Activated CD4-positive, CD25-positive, alpha-beta regulatory T cell treated with anti-CD3 and anti-CD28 coated beads, Interleukin-2, amount 50 U/mL, for 72 hours (primary cell): Measurements from ENCODE around the gene CD300A.
A peak's percentile ranks its signal among the peaks of the same experiment; 100 is the strongest.

Experiments
- DNase-seq: peaks from one replicate; pipeline ENCODE4 v3.0.0; 2021

The CD300A gene

DNA sequence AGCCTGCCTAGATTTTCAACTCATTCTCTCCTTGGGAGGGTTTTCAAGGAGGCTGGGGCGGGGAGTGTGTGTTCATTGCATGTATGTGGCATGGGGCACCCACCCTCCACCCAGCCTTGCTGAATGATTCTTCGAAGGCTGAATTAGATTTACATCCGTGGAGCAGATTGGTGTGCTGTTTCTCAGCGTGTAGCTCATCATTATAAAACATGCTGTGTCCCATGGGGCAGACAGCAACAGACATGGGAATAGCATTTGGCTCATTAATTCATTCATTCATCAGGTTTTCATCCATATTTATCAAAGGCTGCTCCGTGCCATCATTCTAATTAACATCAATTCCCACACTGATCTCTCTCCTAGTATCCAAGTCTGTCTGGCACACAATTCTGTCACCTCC is 10.6 kb upstream of the CD300A start:
- DNase-seq, result no peak

DNA sequence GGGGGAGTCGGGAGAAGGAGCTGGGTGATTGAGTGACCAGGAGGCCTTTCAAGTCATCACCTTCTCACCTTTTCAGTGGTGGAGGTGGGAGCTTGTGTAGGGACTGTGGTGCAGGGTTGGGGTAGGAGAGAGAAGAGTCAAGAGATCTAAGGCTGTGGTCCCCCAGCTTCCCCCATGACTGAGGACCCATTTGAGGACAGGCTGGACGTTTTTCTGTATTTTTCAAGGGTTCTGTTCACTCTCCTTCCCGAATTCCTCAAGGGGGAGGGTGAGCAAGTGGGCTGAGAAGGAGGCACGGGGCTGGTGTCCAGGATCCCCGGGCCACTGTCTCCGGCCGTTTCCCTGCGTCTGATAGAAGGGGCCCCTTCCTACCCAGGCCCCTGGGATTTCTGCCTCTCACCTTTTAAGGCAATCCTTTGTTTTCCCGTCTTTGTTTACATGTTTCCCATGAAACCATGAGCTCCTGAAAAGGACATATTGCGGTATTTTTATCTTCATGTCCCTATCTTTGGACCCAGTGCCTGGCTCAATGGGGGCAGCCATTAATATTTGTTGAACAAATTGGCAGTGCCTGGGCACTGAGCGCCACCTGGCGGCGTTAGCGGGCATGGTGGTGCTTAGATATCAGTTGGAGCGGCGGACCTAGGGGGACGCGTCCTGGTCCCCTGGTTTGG is 9.2 kb upstream of the CD300A start:
- peak; percentile 74 for DNase-seq

- no peak for DNase-seq
Observed at GRCh38 chr17:74457820-74458166, 8.6 kb upstream of the CD300A start.

DNA sequence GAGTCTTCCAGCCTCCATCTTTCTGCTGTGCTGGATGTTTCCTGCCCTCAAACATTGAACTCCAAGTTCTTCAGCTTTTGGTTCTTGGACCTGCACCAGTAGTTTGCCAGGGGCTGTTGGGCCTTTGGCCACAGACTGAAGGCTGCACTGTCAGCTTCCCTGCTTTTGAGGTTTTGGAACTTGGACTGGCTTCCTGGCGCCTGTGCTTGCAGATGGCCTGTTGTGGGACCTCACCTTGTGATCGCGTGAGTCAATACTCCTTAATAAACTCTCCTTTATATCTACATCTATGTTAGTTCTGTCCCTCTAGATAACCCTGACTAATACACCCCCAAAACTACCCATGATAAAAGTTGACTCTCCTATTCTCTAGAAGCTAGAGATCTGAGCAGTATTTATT is 7.6 kb upstream of the CD300A start:
- DNase-seq, result no peak

GRCh38 chr17:74459622-74460021 is 6.8 kb upstream of the CD300A start:
- DNase-seq, result no peak

DNA sequence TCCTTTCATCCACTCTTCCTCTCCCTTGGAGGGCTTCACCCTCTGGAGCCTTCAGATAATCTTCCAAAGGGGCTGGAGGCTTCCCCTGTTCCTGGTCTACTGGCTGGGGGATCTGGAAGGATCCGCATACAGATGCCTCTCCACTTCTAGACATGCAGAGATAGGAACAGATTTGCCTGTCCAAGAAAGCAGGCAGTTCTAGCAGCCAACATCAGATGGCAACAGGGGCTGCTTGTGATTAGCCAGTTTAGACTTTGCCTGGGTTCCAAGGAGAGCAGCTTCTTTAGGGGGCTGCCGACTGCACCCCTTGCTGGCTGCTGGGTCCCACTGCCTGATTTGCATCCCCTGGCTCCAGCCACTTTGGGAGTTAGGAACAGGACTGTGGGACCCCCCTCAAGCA is 6.2 kb upstream of the CD300A start:
- no peak for DNase-seq

- DNase-seq, result no peak
Observed at GRCh38 chr17:74460996-74461395, 5.4 kb upstream of the CD300A start.

GRCh38 chr17:74461611-74462010 is 4.8 kb upstream of the CD300A start:
- DNase-seq, result no peak

DNA sequence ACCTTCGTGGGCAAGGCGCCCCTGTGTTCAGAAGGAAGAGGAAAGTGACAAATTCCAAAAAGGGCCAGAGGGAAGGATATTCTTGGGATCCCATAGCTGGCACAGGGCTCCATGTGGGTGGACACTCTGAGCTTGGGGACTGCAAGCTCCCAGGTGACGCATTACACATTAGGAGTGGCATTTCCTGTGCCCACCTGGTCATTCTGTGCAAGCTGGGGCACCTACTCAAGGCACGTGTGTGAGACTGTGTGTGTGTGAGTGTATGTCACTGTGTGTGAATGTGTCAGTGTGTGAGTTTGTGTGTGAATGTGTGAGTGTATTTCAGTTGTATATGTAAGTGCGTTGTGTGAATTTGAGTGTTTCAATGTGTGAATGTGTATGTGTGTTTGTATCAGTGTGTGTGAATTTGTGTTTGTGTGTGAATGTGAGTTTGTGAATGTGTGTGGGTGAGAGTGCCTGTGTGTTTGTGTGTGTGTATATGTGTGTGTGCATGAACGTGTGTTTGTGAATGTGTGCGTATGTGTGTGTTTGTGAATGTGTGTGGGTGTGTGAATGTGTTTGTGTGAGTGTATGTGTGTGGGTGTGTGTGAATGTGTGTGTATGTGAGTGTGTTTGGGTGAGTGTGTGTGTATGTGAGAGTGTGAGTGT is 1.6 kb upstream of the CD300A start:
- no peak for DNase-seq

DNA sequence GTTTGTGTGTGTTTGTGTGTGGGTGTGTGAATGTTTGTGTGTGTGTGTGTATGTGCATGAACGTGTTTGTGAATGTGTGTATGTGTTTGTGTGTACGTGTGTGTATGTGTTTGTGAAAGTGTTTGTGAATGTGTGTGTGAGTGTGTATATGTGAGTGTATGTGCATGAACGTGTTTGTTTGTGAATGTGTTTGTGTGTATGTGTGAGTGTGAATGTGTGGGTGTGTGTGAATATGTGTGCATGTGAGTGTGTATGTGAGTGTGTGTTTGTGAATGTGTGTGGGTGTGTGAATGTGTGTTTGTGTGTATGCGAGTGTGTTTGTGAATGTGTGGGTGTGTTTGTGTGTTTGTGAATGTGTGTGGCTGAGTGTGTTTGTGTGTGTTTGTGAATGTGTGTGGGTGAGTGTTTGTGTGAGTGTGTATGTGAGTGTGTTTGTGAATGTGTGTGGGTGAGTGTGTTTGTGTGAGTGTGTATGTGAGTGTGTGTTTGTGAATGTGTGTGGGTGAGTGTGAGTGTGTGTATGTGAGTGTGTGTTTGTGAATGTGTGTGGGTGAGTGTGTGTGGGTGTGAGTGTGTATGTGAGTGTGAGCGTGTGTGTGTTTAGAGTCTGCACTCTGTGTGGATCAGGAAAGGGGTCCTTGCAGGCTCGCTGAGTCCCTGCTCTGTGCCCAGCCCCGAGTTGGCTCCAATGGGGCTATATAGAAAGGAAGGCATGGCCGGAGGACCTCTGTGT is 890 bp upstream of the CD300A start:
- no peak for DNase-seq

- no peak for DNase-seq
Observed at GRCh38 chr17:74466828-74467184, 372 bp downstream of the CD300A start.

GRCh38 chr17:74467221-74467951 is 952 bp downstream of the CD300A start:
- no peak for DNase-seq

GRCh38 chr17:74471341-74471740 is 4.9 kb downstream of the CD300A start:
- DNase-seq, result no peak

GRCh38 chr17:74472890-74473289 is 6.5 kb downstream of the CD300A start:
- DNase-seq, result no peak

DNA sequence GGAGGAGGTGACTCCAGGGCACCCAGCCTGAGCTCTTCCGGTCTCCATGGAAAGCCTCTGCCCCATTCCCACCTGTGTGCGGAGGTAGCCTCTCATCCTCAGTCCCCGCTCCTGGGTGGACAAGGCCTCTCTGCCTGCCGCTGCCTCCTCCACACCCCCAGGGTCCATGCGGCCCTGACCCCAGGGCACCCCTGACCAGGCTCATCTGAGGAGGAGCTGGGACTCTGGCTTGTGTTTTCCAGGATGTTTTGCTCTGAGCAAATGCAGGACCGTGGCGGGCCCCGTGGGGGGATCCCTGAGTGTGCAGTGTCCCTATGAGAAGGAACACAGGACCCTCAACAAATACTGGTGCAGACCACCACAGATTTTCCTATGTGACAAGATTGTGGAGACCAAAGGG is 6.9 kb downstream of the CD300A start:
- no peak for DNase-seq

DNA sequence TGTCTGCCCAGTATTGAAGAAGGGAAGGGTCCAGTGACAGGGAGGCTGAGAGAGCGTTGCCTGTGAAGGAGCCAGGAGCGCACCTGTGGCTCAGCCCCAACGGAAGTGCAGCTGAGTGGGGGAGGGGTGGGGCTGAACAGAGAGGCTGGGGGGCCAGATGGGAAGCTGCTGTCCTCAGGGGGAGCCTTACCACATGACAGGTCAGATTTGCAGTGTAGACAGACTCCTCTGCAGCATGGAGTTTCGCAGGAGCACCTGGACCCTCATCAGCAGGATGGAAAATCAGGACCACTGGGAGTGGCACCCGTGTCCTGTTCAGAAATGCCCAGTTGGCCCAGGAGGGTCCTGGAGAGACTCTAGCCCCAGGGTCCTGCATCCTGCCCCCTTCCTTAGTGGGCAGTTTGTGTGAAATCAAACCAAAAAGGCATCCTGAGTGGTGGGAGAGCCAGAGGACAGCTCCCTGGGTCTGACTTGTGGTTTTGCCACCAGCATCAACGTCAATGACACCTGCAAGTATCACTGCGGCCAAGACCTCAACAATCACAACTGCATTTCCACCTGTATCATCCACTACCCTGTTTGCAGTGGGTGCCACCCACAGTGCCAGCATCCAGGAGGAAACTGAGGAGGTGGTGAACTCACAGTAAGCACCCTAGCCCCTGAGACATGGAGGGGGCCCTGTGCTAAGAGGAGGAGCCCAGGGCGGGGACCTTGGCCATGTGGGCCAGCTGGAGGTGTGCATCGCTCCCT is 7.8 kb downstream of the CD300A start:
- DNase-seq, result no peak

GRCh38 chr17:74475189-74475588 is 8.8 kb downstream of the CD300A start:
- DNase-seq, result no peak

DNA sequence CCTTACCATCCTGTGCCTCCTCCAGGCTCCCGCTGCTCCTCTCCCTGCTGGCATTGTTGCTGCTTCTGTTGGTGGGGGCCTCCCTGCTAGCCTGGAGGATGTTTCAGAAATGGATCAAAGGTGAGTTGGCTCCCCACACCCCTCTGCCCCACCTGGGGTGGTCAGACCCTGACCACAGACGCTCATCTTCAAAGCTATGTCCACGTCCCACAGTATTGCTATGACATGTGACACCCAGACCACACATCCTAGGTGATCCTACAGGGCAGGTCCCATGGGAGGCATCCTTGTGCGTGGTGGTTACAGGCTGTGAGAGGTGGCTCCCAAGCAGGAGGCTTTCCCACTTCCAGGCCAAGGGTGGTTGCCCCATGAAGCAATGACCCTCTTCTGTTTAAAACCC is 11.0 kb downstream of the CD300A start:
- no peak for DNase-seq

DNA sequence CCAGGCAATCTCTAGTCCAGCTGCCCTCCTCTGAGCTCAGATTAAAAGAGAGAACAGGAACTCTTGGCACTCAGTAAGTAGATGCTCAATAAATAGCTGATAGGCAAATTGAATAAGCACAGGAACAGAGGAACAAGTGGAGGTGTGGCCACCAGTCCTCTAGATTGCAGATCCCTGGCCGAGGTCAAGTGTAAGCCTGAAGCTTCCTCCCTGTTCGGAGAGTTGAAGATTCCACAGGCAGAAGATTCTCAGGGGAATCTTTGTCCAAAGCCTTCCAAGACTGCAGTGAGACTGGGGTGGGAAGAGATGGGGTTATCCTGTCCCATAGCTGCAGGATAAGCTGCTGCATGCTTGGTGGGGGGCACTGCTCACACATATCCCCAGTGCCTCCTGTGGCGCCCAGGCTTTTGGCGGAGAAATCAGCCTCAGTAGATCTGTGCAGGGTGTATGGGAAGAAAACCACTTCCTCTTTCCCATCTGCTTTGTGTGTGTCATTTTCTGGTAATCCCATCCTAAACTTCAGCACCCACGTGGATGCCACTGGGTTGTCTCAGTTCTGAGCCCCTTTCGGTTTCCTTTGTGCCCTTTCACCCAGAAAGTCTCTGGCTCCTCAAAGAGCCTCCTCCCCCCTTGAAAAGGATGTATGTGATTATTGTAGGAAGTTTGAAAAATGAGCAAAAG is 12.1 kb downstream of the CD300A start:
- DNase-seq, result no peak

- DNase-seq, result no peak
Observed at GRCh38 chr17:74480290-74480689, 13.9 kb downstream of the CD300A start.

DNA sequence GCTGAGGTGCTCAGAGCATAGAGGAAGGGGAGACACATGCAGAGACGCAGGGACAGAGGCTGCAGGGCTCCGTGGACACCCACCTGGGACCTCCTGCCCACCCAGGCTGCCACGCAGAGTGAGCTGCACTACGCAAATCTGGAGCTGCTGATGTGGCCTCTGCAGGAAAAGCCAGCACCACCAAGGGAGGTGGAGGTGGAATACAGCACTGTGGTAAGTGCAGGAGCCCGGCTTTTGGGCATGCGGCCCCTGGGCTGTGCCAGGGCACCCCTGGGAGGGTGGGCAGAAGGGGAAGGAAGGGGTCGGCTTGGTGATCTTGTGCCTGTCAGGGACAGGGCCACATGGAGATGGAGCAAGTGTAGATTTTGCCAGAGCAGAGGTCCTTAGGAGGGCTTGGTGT is 15.2 kb downstream of the CD300A start:
- DNase-seq, result no peak

DNA sequence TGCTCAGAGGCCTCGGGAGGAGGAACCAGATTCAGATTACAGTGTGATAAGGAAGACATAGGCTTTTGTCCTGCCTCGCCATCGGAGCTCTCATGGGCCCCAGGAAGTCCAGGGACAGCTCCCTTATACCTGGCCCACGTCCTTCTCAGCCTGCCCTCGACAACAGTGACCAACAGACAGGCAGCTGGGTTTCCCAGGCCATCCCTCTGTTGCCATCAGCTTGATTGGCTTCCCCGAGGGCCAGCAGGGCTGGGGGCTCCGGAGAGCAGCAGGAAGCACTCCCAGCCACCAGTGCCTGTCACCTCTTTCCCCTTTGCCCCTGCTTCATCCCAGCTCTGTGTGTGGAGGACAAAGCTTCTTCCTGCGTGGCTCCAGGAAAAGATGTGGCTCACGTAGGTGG is 17.6 kb downstream of the CD300A start:
- DNase-seq, result no peak
